ENCODE results near the gene FIGN. TPM values are rescaled to one million over a fixed set of nuclear protein-coding genes. Genes with fewer than 3 reads are reported as not detected.

The FIGN gene
- total RNA-seq, 1 experiment from 2014 or later, result not detected

- TF ChIP-seq CTCF (IDR thresholded peaks at IDR 0.05; ENCODE audit: insufficient read depth in 1 of 2, low read depth in 1 of 2, low read length in 1 of 2, severe bottlenecking in 1 of 2, unreplicated experiment in 1 of 2), result no peak
- ChIA-PET CTCF (interaction anchor here (0.6 kb wide), 1 partner anchor 224 kb away, joined by 3 read pairs; no protein-coding TSS in a partner anchor), POLR2A (no interaction called here)
- H3K4me1 Mint-ChIP-seq (ENCODE audit: low read depth, unreplicated experiment), result peaks cover 13% of the 10 kb centered on the region
- Histone ChIP-seq H3K9me3 (no peaks in the 10 kb centered on the region), H3K27me3 (replicated peaks; ENCODE audit: control insufficient read depth, insufficient read depth, low read length) (no peaks in the 10 kb centered on the region), H3K36me3 (ENCODE audit: control insufficient read depth, insufficient read depth, low read length) (no peaks in the 10 kb centered on the region), H3K4me3 (ENCODE audit: low read depth, low read length) (no peak overlapping the region), H3K4me1 (peaks cover 9% of the 10 kb centered on the region)
- H3K9me3 Mint-ChIP-seq (ENCODE audit: unreplicated experiment), result peaks cover 12% of the 10 kb centered on the region
- DNase-seq, result no peak
- intact Hi-C loops (cut with micrococcal nuclease; ENCODE audit: unreplicated experiment), result no loop called here
- H3K36me3 Mint-ChIP-seq (ENCODE audit: insufficient read depth, unreplicated experiment), result no peaks in the 10 kb centered on the region
- no peaks in the 10 kb centered on the region for H3K27me3 Mint-ChIP-seq (ENCODE audit: insufficient read depth, unreplicated experiment)
- BruUV-seq (replicated peaks), result no TSS peak
- no peak overlapping the region for H3K27ac Mint-ChIP-seq (ENCODE audit: unreplicated experiment)
- no peak overlapping the region for H3K4me3 Mint-ChIP-seq (ENCODE audit: unreplicated experiment)
These were observed 163.0 kb downstream of the FIGN start for GRCh38 chr2:163572850-163573249.

- Mint-ChIP-seq H3K4me3 (ENCODE audit: unreplicated experiment) (no peak overlapping the region), H3K27me3 (ENCODE audit: insufficient read depth, unreplicated experiment) (no peaks in the 10 kb centered on the region), H3K27ac (ENCODE audit: unreplicated experiment) (no peak overlapping the region), H3K9me3 (ENCODE audit: unreplicated experiment) (no peaks in the 10 kb centered on the region), H3K36me3 (ENCODE audit: insufficient read depth, unreplicated experiment) (no peaks in the 10 kb centered on the region), H3K4me1 (ENCODE audit: low read depth, unreplicated experiment) (peaks cover 13% of the 10 kb centered on the region)
- TF ChIP-seq CTCF (IDR thresholded peaks at IDR 0.05; ENCODE audit: insufficient read depth in 1 of 2, low read depth in 1 of 2, low read length in 1 of 2, severe bottlenecking in 1 of 2, unreplicated experiment in 1 of 2), result no peak
- no peak for DNase-seq
- H3K27me3 ChIP-seq (replicated peaks; ENCODE audit: control insufficient read depth, insufficient read depth, low read length), result no peaks in the 10 kb centered on the region
- no peak overlapping the region for H3K4me3 ChIP-seq (ENCODE audit: low read depth, low read length)
- H3K4me1 ChIP-seq, result peaks cover 9% of the 10 kb centered on the region
- POLR2A ChIA-PET, result interaction anchor here (0.7 kb wide), 1 partner anchor 790 kb away, joined by 8 read pairs; no protein-coding TSS in a partner anchor
- BruUV-seq (replicated peaks), result no TSS peak
- CTCF ChIA-PET, result interaction anchor here (0.7 kb wide), 1 partner anchor 134 kb away, joined by 3 read pairs; no protein-coding TSS in a partner anchor
- intact Hi-C loops (cut with micrococcal nuclease; ENCODE audit: unreplicated experiment), result no loop called here
- no peaks in the 10 kb centered on the region for H3K9me3 ChIP-seq
- no peaks in the 10 kb centered on the region for H3K36me3 ChIP-seq (ENCODE audit: control insufficient read depth, insufficient read depth, low read length)
These were observed 164.2 kb downstream of the FIGN start for GRCh38 chr2:163571423-163572102.

- ChIA-PET POLR2A (no interaction called here), CTCF (no interaction called here)
- intact Hi-C loops (cut with micrococcal nuclease; ENCODE audit: unreplicated experiment), result no loop called here
- peaks cover 9% of the 10 kb centered on the region for H3K4me1 ChIP-seq
- Mint-ChIP-seq H3K27me3 (ENCODE audit: insufficient read depth, unreplicated experiment) (no peaks in the 10 kb centered on the region), H3K4me1 (ENCODE audit: low read depth, unreplicated experiment) (peaks cover 13% of the 10 kb centered on the region), H3K4me3 (ENCODE audit: unreplicated experiment) (no peak overlapping the region), H3K9me3 (ENCODE audit: unreplicated experiment) (no peaks in the 10 kb centered on the region), H3K27ac (ENCODE audit: unreplicated experiment) (no peak overlapping the region), H3K36me3 (ENCODE audit: insufficient read depth, unreplicated experiment) (no peaks in the 10 kb centered on the region)
- no peak for DNase-seq
- H3K9me3 ChIP-seq, result no peaks in the 10 kb centered on the region
- no TSS peak for BruUV-seq (replicated peaks)
- no peaks in the 10 kb centered on the region for H3K27me3 ChIP-seq (replicated peaks; ENCODE audit: control insufficient read depth, insufficient read depth, low read length)
- H3K4me3 ChIP-seq (ENCODE audit: low read depth, low read length), result no peak overlapping the region
- no peak for TF ChIP-seq CTCF (IDR thresholded peaks at IDR 0.05; ENCODE audit: insufficient read depth in 1 of 2, low read depth in 1 of 2, low read length in 1 of 2, severe bottlenecking in 1 of 2, unreplicated experiment in 1 of 2)
- H3K36me3 ChIP-seq (ENCODE audit: control insufficient read depth, insufficient read depth, low read length), result no peaks in the 10 kb centered on the region
These were observed 165.4 kb downstream of the FIGN start for GRCh38 chr2:163570391-163570790.
